Activated CD8-positive, alpha-beta T cell treated with anti-CD3 and anti-CD28 coated beads, Interleukin-2, amount 10 ng/mL, durations not matched to agents 7 days and 5 days (primary cell): ENCODE results near the gene ADAMTS9. TPM values are rescaled to one million over a fixed set of nuclear protein-coding genes. Genes with fewer than 3 reads are reported as not detected.

Source experiments
- ATAC-seq: fragments of 150-1000 bp; cut with Tn5 transposase; one replicate; pipeline ENCODE4 v1.10.0; 2021; ENCODE audit warnings: moderate library complexity
- CTCF ChIA-PET: fragments of 350-600 bp; sonication (Branson Sonifier 250); formaldehyde crosslinking; loops from one replicate; lab custom pipeline; 2021; ENCODE audit warnings: antibody characterized with exemption; lab: Charles Lee
- POLR2A ChIA-PET: fragments of 350-600 bp; sonication (Branson Sonifier 250); formaldehyde crosslinking; loops from one replicate; lab custom pipeline; 2021; ENCODE audit warnings: antibody characterized with exemption; lab: Charles Lee
- DNase-seq: peaks from one replicate; pipeline ENCODE4 v3.0.0-alpha.2; 2020
- H3K27ac Mint-ChIP-seq: one replicate; pipeline ENCODE4 v1.8.0; 2021; ENCODE audit warnings: mild to moderate bottlenecking, mixed read lengths
- H3K27me3 Mint-ChIP-seq: one replicate; pipeline ENCODE4 v1.8.0; 2021; ENCODE audit warnings: low read depth, mixed read lengths
- H3K36me3 Mint-ChIP-seq: one replicate; pipeline ENCODE4 v1.8.0; 2021; ENCODE audit warnings: low read depth, mixed read lengths
- H3K4me1 Mint-ChIP-seq: one replicate; pipeline ENCODE4 v1.8.0; 2021; ENCODE audit warnings: low read depth, mixed read lengths
- H3K4me3 Mint-ChIP-seq: one replicate; pipeline ENCODE4 v1.8.0; 2021; ENCODE audit warnings: mild to moderate bottlenecking, mixed read lengths
- H3K9me3 Mint-ChIP-seq: one replicate; pipeline ENCODE4 v1.8.0; 2022; ENCODE audit warnings: mixed read lengths; ENCODE audit not compliant: insufficient read depth
- total RNA-seq, 2 experiments: library from RNA; stranded (reverse); gene quantifications; one replicate each; pipeline ENCODE4 v1.2.3, GENCODE V29; 2021

ADAMTS9 gene
- not detected for total RNA-seq

DNA sequence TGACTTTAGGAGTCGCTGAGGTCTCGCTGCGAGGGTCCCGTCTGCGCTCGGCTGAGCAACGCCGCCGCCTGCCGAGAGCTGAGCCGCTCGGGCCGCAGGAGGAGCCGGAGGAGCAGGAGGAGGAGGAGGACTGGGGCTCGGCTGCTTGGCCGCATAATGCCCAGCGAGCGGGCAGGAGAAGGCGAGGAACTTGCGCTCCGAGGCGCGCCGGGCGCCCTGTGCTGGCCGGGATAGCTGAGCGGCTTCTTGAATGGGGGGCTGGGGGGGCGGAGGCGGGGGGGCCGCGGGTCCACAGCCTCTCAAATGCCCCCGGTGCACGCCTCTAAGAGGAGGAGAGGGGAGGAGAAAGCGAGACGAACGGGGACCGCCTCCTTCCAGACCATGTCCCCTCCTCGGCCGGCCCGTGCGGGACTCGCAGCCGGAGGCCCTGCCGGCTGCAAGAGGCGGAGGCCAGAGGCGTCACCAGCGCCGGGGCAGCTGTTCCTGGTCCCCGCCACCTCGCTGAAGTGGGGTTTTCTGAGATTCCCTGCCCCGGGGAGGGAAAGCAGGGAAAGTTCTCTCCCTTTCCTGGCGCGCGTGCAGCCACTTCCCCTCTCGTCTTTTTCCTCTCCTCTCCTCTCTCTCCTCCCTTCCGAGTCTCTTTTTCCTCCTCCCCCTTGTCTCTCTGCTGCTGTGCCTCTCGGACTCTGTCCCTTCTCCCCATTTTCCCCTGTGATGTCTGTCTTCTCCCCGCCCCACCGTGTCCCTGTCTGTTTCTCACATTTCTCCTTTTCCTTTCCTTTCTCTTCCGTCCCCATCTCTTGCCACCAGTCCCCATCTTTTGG lies at the start of gene ADAMTS9:
Gene ADAMTS9, minus strand, starts transcription at position 220 of the 824 bp plus-strand sequence. CDS start 343 bp downstream, outside the sequence.
- Mint-ChIP-seq H3K4me1 (peaks cover 7% of the 10 kb centered on the region), H3K4me3 (peak within 1 kb of the TSS; percentile 4), H3K9me3 (no peaks in the 10 kb centered on the region), H3K27me3 (peaks cover 40% of the 10 kb centered on the region), H3K27ac (no peak within 1 kb of the TSS), H3K36me3 (no peaks in the 10 kb centered on the region)
- ChIA-PET CTCF (no interaction called here), POLR2A (no interaction called here)
- no peak for DNase-seq
- ATAC-seq = no peak

DNA sequence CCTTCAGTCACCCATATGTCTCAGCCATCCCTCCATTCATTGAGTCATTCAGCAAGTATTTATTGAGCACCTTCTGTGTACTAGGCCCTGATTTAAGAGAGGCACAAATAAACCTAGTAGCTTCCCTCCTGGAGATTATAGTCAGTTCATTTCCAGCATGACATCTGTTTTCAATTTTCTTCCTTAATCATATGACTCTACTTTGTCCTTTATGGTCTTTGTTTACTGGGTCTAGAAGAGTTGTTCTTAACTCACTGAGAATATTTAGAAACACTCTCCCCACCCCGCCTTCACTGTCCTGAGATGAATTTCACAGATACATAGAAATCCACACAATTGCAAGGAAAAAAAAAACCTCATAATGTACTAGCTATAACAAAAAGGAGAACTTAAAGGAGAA lies 44.8 kb upstream of the ADAMTS9 start:
- H3K36me3 Mint-ChIP-seq = no peaks in the 10 kb centered on the region
- DNase-seq (no peak), ATAC-seq (no peak)
- peaks cover 9% of the 10 kb centered on the region for H3K9me3 Mint-ChIP-seq
- no peak overlapping the region for H3K27ac Mint-ChIP-seq
- CTCF ChIA-PET = no interaction called here
- H3K4me3 Mint-ChIP-seq = no peak overlapping the region
- POLR2A ChIA-PET = no interaction called here
- no peaks in the 10 kb centered on the region for H3K27me3 Mint-ChIP-seq
- H3K4me1 Mint-ChIP-seq = no peaks in the 10 kb centered on the region

GRCh38 chr3:64730681-64731080 lies 42.9 kb upstream of the ADAMTS9 start:
- Mint-ChIP-seq H3K36me3 (no peaks in the 10 kb centered on the region), H3K9me3 (peaks cover 6% of the 10 kb centered on the region), H3K4me1 (no peaks in the 10 kb centered on the region), H3K27ac (no peak overlapping the region), H3K4me3 (no peak overlapping the region), H3K27me3 (no peaks in the 10 kb centered on the region)
- no peak for DNase-seq
- ATAC-seq = no peak
- POLR2A ChIA-PET = no interaction called here
- CTCF ChIA-PET = no interaction called here

DNA sequence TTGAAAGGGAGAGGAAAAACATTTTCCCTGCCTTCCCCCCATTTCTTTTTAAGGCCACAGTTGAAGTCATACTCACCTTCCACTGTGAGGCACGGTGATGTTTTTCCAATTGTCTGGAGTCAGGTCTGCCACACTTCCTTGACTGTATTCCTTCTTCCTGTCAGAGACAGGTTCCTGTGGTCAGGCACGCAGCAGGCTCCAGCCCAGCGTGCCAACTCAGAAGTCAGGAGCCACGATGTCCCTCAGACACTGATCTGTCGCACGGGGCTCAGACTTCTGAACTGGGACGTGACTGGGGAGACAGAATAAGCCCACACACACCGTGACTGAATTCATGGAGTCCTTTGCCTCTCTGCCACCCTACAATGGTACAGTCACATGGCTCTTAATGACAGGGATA lies 41.2 kb upstream of the ADAMTS9 start:
- Mint-ChIP-seq H3K27me3 (no peaks in the 10 kb centered on the region), H3K27ac (no peak overlapping the region), H3K9me3 (peaks cover 6% of the 10 kb centered on the region), H3K36me3 (no peaks in the 10 kb centered on the region), H3K4me1 (no peaks in the 10 kb centered on the region), H3K4me3 (no peak overlapping the region)
- ChIA-PET POLR2A (no interaction called here), CTCF (no interaction called here)
- ATAC-seq = no peak
- no peak for DNase-seq

GRCh38 chr3:64728428-64728827 lies 40.6 kb upstream of the ADAMTS9 start:
- ChIA-PET CTCF (no interaction called here), POLR2A (no interaction called here)
- H3K27ac Mint-ChIP-seq = no peak overlapping the region
- H3K4me3 Mint-ChIP-seq = no peak overlapping the region
- no peaks in the 10 kb centered on the region for H3K4me1 Mint-ChIP-seq
- H3K27me3 Mint-ChIP-seq = no peaks in the 10 kb centered on the region
- H3K36me3 Mint-ChIP-seq = no peaks in the 10 kb centered on the region
- ATAC-seq = no peak
- H3K9me3 Mint-ChIP-seq = peaks cover 6% of the 10 kb centered on the region
- no peak for DNase-seq

GRCh38 chr3:64726414-64727090 lies 38.8 kb upstream of the ADAMTS9 start:
- H3K27ac Mint-ChIP-seq = no peak overlapping the region
- H3K27me3 Mint-ChIP-seq = no peaks in the 10 kb centered on the region
- H3K4me1 Mint-ChIP-seq = no peaks in the 10 kb centered on the region
- H3K4me3 Mint-ChIP-seq = no peak overlapping the region
- ChIA-PET POLR2A (no interaction called here), CTCF (no interaction called here)
- H3K36me3 Mint-ChIP-seq = no peaks in the 10 kb centered on the region
- DNase-seq = no peak
- no peaks in the 10 kb centered on the region for H3K9me3 Mint-ChIP-seq
- ATAC-seq = no peak

DNA sequence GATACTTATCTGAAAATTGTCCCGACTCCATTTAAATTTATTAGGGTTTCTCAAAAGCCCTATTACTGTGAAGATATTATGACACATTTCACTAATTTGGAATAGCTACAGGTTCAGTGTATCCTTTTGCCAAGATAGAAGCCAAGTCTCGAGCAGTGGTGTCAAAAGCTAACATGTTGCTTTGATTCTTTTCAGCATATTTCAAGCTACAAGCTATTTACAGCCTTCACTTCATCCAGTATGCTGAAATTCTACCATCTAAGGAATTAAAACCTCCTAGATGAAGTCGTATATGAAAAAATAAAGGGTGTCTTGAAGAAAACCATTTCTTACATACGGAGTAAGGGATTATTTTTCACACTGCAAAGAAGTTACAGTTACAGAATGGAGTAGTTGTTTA lies 31.2 kb upstream of the ADAMTS9 start:
- ChIA-PET POLR2A (no interaction called here), CTCF (interaction anchor here (0.7 kb wide), 1 partner anchor 326 kb away, joined by 3 read pairs; no protein-coding TSS in a partner anchor)
- Mint-ChIP-seq H3K36me3 (no peaks in the 10 kb centered on the region), H3K4me3 (no peak overlapping the region), H3K4me1 (no peaks in the 10 kb centered on the region), H3K27me3 (no peaks in the 10 kb centered on the region), H3K27ac (no peak overlapping the region), H3K9me3 (no peaks in the 10 kb centered on the region)
- DNase-seq = no peak
- no peak for ATAC-seq

- Mint-ChIP-seq H3K36me3 (no peaks in the 10 kb centered on the region), H3K27me3 (no peaks in the 10 kb centered on the region), H3K27ac (no peak overlapping the region), H3K9me3 (no peaks in the 10 kb centered on the region), H3K4me3 (no peak overlapping the region), H3K4me1 (no peaks in the 10 kb centered on the region)
- CTCF ChIA-PET = interaction anchor here (0.7 kb wide), 1 partner anchor 325 kb away, joined by 3 read pairs; no protein-coding TSS in a partner anchor
- POLR2A ChIA-PET = no interaction called here
- DNase-seq (no peak), ATAC-seq (no peak)
Observed at GRCh38 chr3:64717872-64718613, 30.2 kb upstream of the ADAMTS9 start.

- no peak overlapping the region for H3K27ac Mint-ChIP-seq
- DNase-seq = no peak
- ChIA-PET POLR2A (no interaction called here), CTCF (no interaction called here)
- H3K4me3 Mint-ChIP-seq = no peak overlapping the region
- no peaks in the 10 kb centered on the region for H3K4me1 Mint-ChIP-seq
- ATAC-seq = no peak
- H3K36me3 Mint-ChIP-seq = no peaks in the 10 kb centered on the region
- no peaks in the 10 kb centered on the region for H3K27me3 Mint-ChIP-seq
- H3K9me3 Mint-ChIP-seq = no peaks in the 10 kb centered on the region
Observed at GRCh38 chr3:64717411-64717810, 29.6 kb upstream of the ADAMTS9 start.

DNA sequence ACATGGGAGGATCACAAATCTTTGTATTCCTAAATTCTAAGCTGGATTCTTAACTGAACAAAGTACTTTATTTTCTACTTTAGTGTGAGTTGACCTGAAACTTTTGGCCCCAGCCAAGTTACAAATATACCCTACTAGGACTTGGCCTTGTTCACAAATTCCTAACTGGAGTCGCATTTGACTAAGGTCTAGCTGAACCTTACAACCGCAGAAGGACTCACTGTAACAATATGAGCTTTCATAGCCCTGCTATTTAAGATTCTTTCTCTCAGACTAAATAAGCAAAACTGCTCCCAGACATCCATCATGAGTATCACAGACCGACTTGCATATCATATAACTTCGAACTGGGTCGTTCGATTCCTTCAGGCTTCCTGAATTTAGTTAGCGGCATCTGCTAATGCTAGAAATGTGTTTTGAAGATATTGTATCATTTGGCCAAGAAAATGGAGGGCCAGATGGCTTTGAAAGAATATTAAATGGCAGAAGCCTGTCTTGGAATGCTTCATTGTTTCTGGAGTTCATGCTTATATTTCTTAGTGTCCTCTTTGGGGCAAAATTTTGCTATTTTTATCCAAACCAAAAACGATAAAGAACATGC lies 28.4 kb upstream of the ADAMTS9 start:
- Mint-ChIP-seq H3K27me3 (no peaks in the 10 kb centered on the region), H3K4me3 (no peak overlapping the region), H3K36me3 (no peaks in the 10 kb centered on the region), H3K27ac (no peak overlapping the region), H3K4me1 (no peaks in the 10 kb centered on the region), H3K9me3 (no peaks in the 10 kb centered on the region)
- CTCF ChIA-PET = no interaction called here
- POLR2A ChIA-PET = no interaction called here
- DNase-seq (no peak), ATAC-seq (no peak)

DNA sequence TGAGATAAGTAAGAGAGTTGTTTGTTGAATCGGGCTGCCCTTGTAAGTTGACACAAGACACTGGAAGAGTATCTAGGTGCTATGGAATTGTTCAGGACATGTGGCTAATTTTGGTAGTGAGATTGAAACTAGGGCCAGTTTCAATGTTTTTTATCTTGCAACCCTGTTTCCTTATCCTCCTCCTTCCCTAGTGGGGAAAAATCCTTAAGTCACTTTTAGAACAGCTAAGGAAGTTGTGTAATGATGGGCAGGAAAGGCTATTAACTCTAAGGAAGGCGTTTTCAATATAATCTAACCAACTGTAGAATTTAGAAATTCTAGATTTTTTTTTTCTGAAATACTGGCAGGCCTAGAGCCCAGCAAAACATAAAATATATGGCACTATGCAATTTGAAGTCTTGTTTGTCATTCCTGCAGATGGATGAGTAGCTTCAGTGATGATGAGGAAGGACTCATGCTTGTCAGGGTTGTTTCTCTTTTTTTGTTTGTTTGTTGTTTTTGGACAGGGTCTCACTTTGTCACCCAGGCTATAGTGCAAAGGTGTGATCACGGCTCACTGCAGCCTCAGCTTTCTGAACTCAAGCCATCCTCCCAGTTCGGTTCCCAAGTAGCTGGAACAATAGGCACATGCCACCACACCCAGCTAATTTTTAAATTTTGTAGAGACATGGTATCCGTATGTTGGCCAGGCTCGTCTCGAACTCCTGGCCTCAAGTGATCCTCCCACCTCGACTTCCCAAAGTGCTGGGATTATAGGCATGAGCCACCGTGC lies 27.6 kb upstream of the ADAMTS9 start:
- CTCF ChIA-PET = no interaction called here
- POLR2A ChIA-PET = no interaction called here

More for the DNA sequence above, 27.6 kb upstream of the ADAMTS9 start:
- DNase-seq (no peak), ATAC-seq (no peak)
- H3K9me3 Mint-ChIP-seq = no peaks in the 10 kb centered on the region
- H3K27me3 Mint-ChIP-seq = no peaks in the 10 kb centered on the region
- no peak overlapping the region for H3K27ac Mint-ChIP-seq
- H3K4me3 Mint-ChIP-seq = no peak overlapping the region
- H3K36me3 Mint-ChIP-seq = no peaks in the 10 kb centered on the region
- H3K4me1 Mint-ChIP-seq = no peaks in the 10 kb centered on the region
